Measurements from ENCODE around the gene PHKA1. TPM values are rescaled to one million over a fixed set of nuclear protein-coding genes. Genes with fewer than 3 reads are reported as not detected.
"Not testable (repeated sequence)": the region's sequence is repeated elsewhere in the genome, so short reads cannot be mapped to it uniquely, and the experiment has no call there.

Gene PHKA1
- total and polyA plus RNA-seq, 2 donors (not counting 1 experiment from before 2014, with no cell fraction given): 0.07 to 0.20 TPM

GRCh38 chrX:72554448-72555140, 159.5 kb downstream of the PHKA1 start:
- Histone ChIP-seq H3K9me3 (ENCODE audit: control extremely low read depth in 1 of 3, control insufficient read depth in 2 of 3, insufficient read depth in 1 of 3, low read length in 2 of 3) (no peaks in the 10 kb centered on the region), H3K9ac (ENCODE audit: low read length) (no peak overlapping the region), H3K4me3 (ENCODE audit: control extremely low read depth in 1 of 5, extremely low read depth in 1 of 5, insufficient read depth in 1 of 5, low read depth in 2 of 5, low read length in 4 of 5) (no peak overlapping the region), H3K79me2 (ENCODE audit: control insufficient read depth, insufficient read depth, low read length) (peaks cover 3% of the 10 kb centered on the region), H3K4me2 (replicated peaks; ENCODE audit: low read depth, low read length, poor library complexity, severe bottlenecking) (no peak overlapping the region), H3K27me3 (replicated peaks in 1 of 4; ENCODE audit: control extremely low read depth in 1 of 4, control insufficient read depth in 3 of 4, insufficient read depth in 4 of 4, low read length in 3 of 4) (no peaks in the 10 kb centered on the region), H3K36me3 (replicated peaks in 1 of 2; ENCODE audit: control extremely low read depth in 1 of 2, control insufficient read depth in 1 of 2, extremely low read depth in 1 of 2, insufficient read depth in 2 of 2, low read length in 1 of 2) (peaks cover 0 to 2% of the 10 kb centered on the region in 2 experiments), H4K20me1 (ENCODE audit: control insufficient read depth, insufficient read depth, low read length, poor library complexity, severe bottlenecking) (no peaks in the 10 kb centered on the region), H3K4me1 (ENCODE audit: control insufficient read depth in 2 of 2, insufficient read depth in 2 of 2, low read length in 2 of 2) (no peaks in the 10 kb centered on the region), H2AFZ (ENCODE audit: insufficient read depth, low read depth, low read length, poor library complexity, severe bottlenecking) (no peak overlapping the region), H3K27ac (ENCODE audit: low read length in 2 of 2) (no peak overlapping the region)
- DNase-seq (no peak), ATAC-seq (ENCODE audit: low read depth) (no peak)
- Mint-ChIP-seq H3K4me3 (no peak overlapping the region), H3K27me3 (no peaks in the 10 kb centered on the region), H3K9me3 (ENCODE audit: insufficient read depth) (no peaks in the 10 kb centered on the region), H3K4me1 (peaks cover 6% of the 10 kb centered on the region), H3K27ac (no peak overlapping the region)
- CTCF ChIA-PET: interaction anchor here (1.3 kb wide), 1 partner anchor 18 kb away, joined by 3 read pairs; the partner anchor contains the start of gene HDAC8
- TF ChIP-seq EZH2 (IDR thresholded peaks at IDR 0.05; ENCODE audit: borderline replicate concordance, insufficient read depth, low read depth, low read length, poor library complexity, severe bottlenecking) (no peak), CTCF (IDR thresholded peaks at IDR 0.05) (no peak)
- WGBS (ENCODE audit: insufficient coverage): 88% methylated on average over 4 of the region's 16 CpGs
- POLR2A ChIA-PET: no interaction called here
- intact Hi-C loops (cut with micrococcal nuclease): no loop called here

- H3K9me3 Mint-ChIP-seq (ENCODE audit: insufficient read depth); H3K27me3 Mint-ChIP-seq; intact Hi-C loops (cut with micrococcal nuclease); H3K4me3 ChIP-seq (ENCODE audit: control extremely low read depth in 1 of 5, extremely low read depth in 1 of 5, insufficient read depth in 1 of 5, low read depth in 2 of 5, low read length in 4 of 5); ATAC-seq (ENCODE audit: low read depth); H3K4me1 Mint-ChIP-seq; H3K9ac ChIP-seq (ENCODE audit: low read length); H3K79me2 ChIP-seq (ENCODE audit: control insufficient read depth, insufficient read depth, low read length); H3K9me3 ChIP-seq (ENCODE audit: control extremely low read depth in 1 of 3, control insufficient read depth in 2 of 3, insufficient read depth in 1 of 3, low read length in 2 of 3); H4K20me1 ChIP-seq (ENCODE audit: control insufficient read depth, insufficient read depth, low read length, poor library complexity, severe bottlenecking); H3K27ac ChIP-seq (ENCODE audit: low read length in 2 of 2); H3K4me2 ChIP-seq (replicated peaks; ENCODE audit: low read depth, low read length, poor library complexity, severe bottlenecking); H3K27me3 ChIP-seq (replicated peaks in 1 of 4; ENCODE audit: control extremely low read depth in 1 of 4, control insufficient read depth in 3 of 4, insufficient read depth in 4 of 4, low read length in 3 of 4); H3K4me3 Mint-ChIP-seq; H3K36me3 ChIP-seq (replicated peaks in 1 of 2; ENCODE audit: control extremely low read depth in 1 of 2, control insufficient read depth in 1 of 2, extremely low read depth in 1 of 2, insufficient read depth in 2 of 2, low read length in 1 of 2); POLR2A ChIA-PET; H2AFZ ChIP-seq (ENCODE audit: insufficient read depth, low read depth, low read length, poor library complexity, severe bottlenecking); H3K4me1 ChIP-seq (ENCODE audit: control insufficient read depth in 2 of 2, insufficient read depth in 2 of 2, low read length in 2 of 2); H3K27ac Mint-ChIP-seq; CTCF ChIA-PET; DNase-seq: not testable (repeated sequence)
- WGBS (ENCODE audit: insufficient coverage): no CpG with 5 or more reads among the region's 6 CpGs
Observed at GRCh38 chrX:72552443-72552842, 161.7 kb downstream of the PHKA1 start.
